A673 (cell line): Measurements from ENCODE around the gene SND1. TPM values are rescaled to one million over a fixed set of nuclear protein-coding genes. Genes with fewer than 3 reads are reported as not detected.

ENCODE experiments used
- BruUV-seq: library from RNA; stranded (reverse); fragments of 400-500 nt; replicated peaks from 2 replicates; lab custom pipeline; 2021; lab: Mats Ljungman, UMichigan
- CTCF ChIA-PET: fragments of 300-600 bp; sonication (Branson Sonifier 250); formaldehyde crosslinking; loops from one replicate; lab custom pipeline; 2022; ENCODE audit warnings: antibody characterized with exemption; lab: Charles Lee
- POLR2A ChIA-PET: fragments of 300-600 bp; sonication (Branson Sonifier 250); formaldehyde crosslinking; loops from one replicate; lab custom pipeline; 2022; ENCODE audit warnings: antibody characterized with exemption; ENCODE audit not compliant: low non-redundant PET; lab: Charles Lee
- DNase-seq: peaks from one replicate; pipeline ENCODE4 v3.0.0-alpha.2; 2015; ENCODE audit warnings: low spot score
- H3K27ac ChIP-seq: fragments of 200-600 bp; sonication (generic); 2 replicates; pipeline ENCODE4 v1.5.1; 2016; ENCODE audit warnings: mixed run types, low read depth, mild to moderate bottlenecking, mixed read lengths, antibody characterized with exemption, low read length; ENCODE audit not compliant: poor library complexity, severe bottlenecking
- H3K27me3 ChIP-seq: fragments of 200-600 bp; sonication (generic); replicated peaks from 2 replicates; pipeline ENCODE4 v1.6.1; 2017; ENCODE audit warnings: mixed run types, low read depth, mild to moderate bottlenecking, mixed read lengths, antibody characterized with exemption, low read length; ENCODE audit not compliant: insufficient read depth, poor library complexity
- H3K36me3 ChIP-seq: fragments of 200-600 bp; sonication (generic); 2 replicates; pipeline ENCODE4 v1.6.1; 2016; ENCODE audit warnings: mixed run types, mild to moderate bottlenecking, mixed read lengths, antibody characterized with exemption, low read length; ENCODE audit not compliant: insufficient read depth, poor library complexity, severe bottlenecking
- H3K4me1 ChIP-seq: fragments of 200-600 bp; sonication (generic); 2 replicates; pipeline ENCODE4 v1.6.1; 2017; ENCODE audit warnings: mixed run types, mild to moderate bottlenecking, mixed read lengths, antibody characterized with exemption, low read length; ENCODE audit not compliant: insufficient read depth, poor library complexity, severe bottlenecking
- H3K4me3 ChIP-seq: fragments of 200-600 bp; sonication (generic); 2 replicates; pipeline ENCODE4 v1.5.1; 2016; ENCODE audit warnings: low read depth, mixed run types, mild to moderate bottlenecking, mixed read lengths, low read length; ENCODE audit not compliant: poor library complexity, severe bottlenecking
- H3K9me3 ChIP-seq: fragments of 200-600 bp; sonication (generic); 2 replicates; pipeline ENCODE4 v1.6.1; 2016; ENCODE audit warnings: mixed run types, low read depth, mild to moderate bottlenecking, mixed read lengths, antibody characterized with exemption, low read length; ENCODE audit not compliant: poor library complexity, severe bottlenecking
- EZH2 ChIP-seq: fragments of 200-600 bp; sonication (generic); IDR thresholded peaks from 2 replicates; pipeline ENCODE4 v1.6.1; 2017; ENCODE audit warnings: borderline replicate concordance, low read depth, mild to moderate bottlenecking, mixed read lengths, antibody characterized with exemption, low read length; ENCODE audit not compliant: poor library complexity, severe bottlenecking
- intact Hi-C: fragments of 100-400 bp; cut with micrococcal nuclease; formaldehyde crosslinking; loops from one replicate; pipeline ENCODE4 v1.10.0; 2022; ENCODE audit not compliant: unreplicated experiment
- total RNA-seq: library from RNA; stranded (reverse); gene quantifications from 2 replicates; pipeline ENCODE4 v1.2.3, GENCODE V29; 2021
- TF ChIP-seq, protein P1 (sequence below): fragments of 300-800, 200-600 bp; sonication (generic); conservative IDR thresholded peaks from 2 replicates; pipeline ENCODE4 v1.5.1; 2017; ENCODE audit warnings: low read depth, mild to moderate bottlenecking, antibody characterized with exemption, low read length, moderate library complexity, mixed read lengths

The SND1 gene
- total RNA-seq, 1 experiment from 2014 or later, result 177 TPM

GRCh38 chr7:127983804-127984332 lies 331.9 kb downstream of the SND1 start:
- no peaks in the 10 kb centered on the region for H3K36me3 ChIP-seq
- intact Hi-C loops, result no loop called here
- ChIA-PET CTCF (no interaction called here), POLR2A (no interaction called here)
- no peak overlapping the region for H3K4me3 ChIP-seq
- H3K9me3 ChIP-seq, result peaks cover 4% of the 10 kb centered on the region
- DNase-seq, result no peak
- BruUV-seq, result no TSS peak
- TF ChIP-seq, protein P1, sequence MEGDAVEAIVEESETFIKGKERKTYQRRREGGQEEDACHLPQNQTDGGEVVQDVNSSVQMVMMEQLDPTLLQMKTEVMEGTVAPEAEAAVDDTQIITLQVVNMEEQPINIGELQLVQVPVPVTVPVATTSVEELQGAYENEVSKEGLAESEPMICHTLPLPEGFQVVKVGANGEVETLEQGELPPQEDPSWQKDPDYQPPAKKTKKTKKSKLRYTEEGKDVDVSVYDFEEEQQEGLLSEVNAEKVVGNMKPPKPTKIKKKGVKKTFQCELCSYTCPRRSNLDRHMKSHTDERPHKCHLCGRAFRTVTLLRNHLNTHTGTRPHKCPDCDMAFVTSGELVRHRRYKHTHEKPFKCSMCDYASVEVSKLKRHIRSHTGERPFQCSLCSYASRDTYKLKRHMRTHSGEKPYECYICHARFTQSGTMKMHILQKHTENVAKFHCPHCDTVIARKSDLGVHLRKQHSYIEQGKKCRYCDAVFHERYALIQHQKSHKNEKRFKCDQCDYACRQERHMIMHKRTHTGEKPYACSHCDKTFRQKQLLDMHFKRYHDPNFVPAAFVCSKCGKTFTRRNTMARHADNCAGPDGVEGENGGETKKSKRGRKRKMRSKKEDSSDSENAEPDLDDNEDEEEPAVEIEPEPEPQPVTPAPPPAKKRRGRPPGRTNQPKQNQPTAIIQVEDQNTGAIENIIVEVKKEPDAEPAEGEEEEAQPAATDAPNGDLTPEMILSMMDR, result no peak
- TF ChIP-seq EZH2, result no peak
- H3K27me3 ChIP-seq, result no peaks in the 10 kb centered on the region
- no peaks in the 10 kb centered on the region for H3K4me1 ChIP-seq
- H3K27ac ChIP-seq, result no peak overlapping the region

GRCh38 chr7:127986581-127987521 lies 334.9 kb downstream of the SND1 start:
- Histone ChIP-seq H3K4me1 (no peaks in the 10 kb centered on the region), H3K9me3 (no peaks in the 10 kb centered on the region), H3K4me3 (no peak overlapping the region), H3K27me3 (no peaks in the 10 kb centered on the region), H3K36me3 (no peaks in the 10 kb centered on the region), H3K27ac (no peak overlapping the region)
- POLR2A ChIA-PET, result no interaction called here
- TF ChIP-seq, protein P1, result no peak
- no peak for TF ChIP-seq EZH2
- CTCF ChIA-PET, result no interaction called here
- intact Hi-C loops, result no loop called here
- BruUV-seq, result no TSS peak
- DNase-seq, result no peak

GRCh38 chr7:127988751-127989150 lies 336.8 kb downstream of the SND1 start:
- Histone ChIP-seq H3K36me3 (no peaks in the 10 kb centered on the region), H3K27me3 (no peaks in the 10 kb centered on the region), H3K4me3 (no peak overlapping the region), H3K27ac (no peak overlapping the region), H3K9me3 (no peaks in the 10 kb centered on the region), H3K4me1 (no peaks in the 10 kb centered on the region)
- intact Hi-C loops, result no loop called here
- POLR2A ChIA-PET, result no interaction called here
- no TSS peak for BruUV-seq
- DNase-seq, result no peak
- TF ChIP-seq, protein P1, result no peak
- no peak for TF ChIP-seq EZH2
- CTCF ChIA-PET, result no interaction called here
